Suprapubic skin (tissue), 4 donors: ENCODE results near the gene PPP1R27.

ENCODE experiments used
- CTCF ChIP-seq, 2 donors: fragments of 200-600 bp in 1 of 2; fragments of 450-650 bp in 1 of 2; sonication (generic) in 1 of 2; IDR thresholded peaks; one replicate each; pipeline ENCODE4 v1.5.1; 2016 to 2019; ENCODE audit warnings: antibody characterized with exemption in 2 of 2, mild to moderate bottlenecking in 1 of 2, moderate library complexity in 1 of 2
- POLR2A ChIP-seq, 2 donors: fragments of 450-650 bp; IDR thresholded peaks; one replicate each; pipeline ENCODE4 v1.6.1; 2017; ENCODE audit warnings: antibody characterized with exemption in 2 of 2, mild to moderate bottlenecking in 2 of 2, moderate library complexity in 2 of 2
- POLR2AphosphoS5 ChIP-seq, 3 donors: sonication (generic); formaldehyde crosslinking; IDR thresholded peaks; one replicate each; pipeline ENCODE4 v1.6.1; 2017; ENCODE audit warnings: antibody characterized with exemption in 3 of 3

- no peak for TF ChIP-seq POLR2A (IDR thresholded peaks at IDR 0.05)
- TF ChIP-seq CTCF (IDR thresholded peaks at IDR 0.05): no peak
- no peak for TF ChIP-seq POLR2AphosphoS5 (IDR thresholded peaks at IDR 0.05)
Measured at GRCh38 chr17:81809556-81809998, 25.3 kb downstream of the PPP1R27 start.
